Erythroblast (primary cell): Measurements from ENCODE around the gene GBGT1.

Experiments used
- DNase-seq, 2 experiments: peaks; one replicate each; lab custom pipeline; 2025; lab: John Stamatoyannopoulos, UW
- GATA1 ChIP-seq: IDR thresholded peaks from 2 replicates; pipeline ENCODE4 v1.6.1; 2011; ENCODE audit warnings: low read depth, mild to moderate bottlenecking, control low read depth, low read length, moderate library complexity
- POLR2A ChIP-seq: IDR thresholded peaks from 2 replicates; pipeline ENCODE4 v1.6.1; 2011; ENCODE audit warnings: mild to moderate bottlenecking, low read length

The GBGT1 gene

GRCh38 chr9:133148199-133149129 is 15.2 kb downstream of the GBGT1 start:
- TF ChIP-seq GATA1 = no peak
- TF ChIP-seq POLR2A = peak; percentile 82
- peak; percentile 79 to 82 for DNase-seq

- TF ChIP-seq GATA1 (no peak), POLR2A (no peak)
- peak; percentile 79 to 86 for DNase-seq
Measured at GRCh38 chr9:133147412-133148198, 16.1 kb downstream of the GBGT1 start.

- DNase-seq = no peak
- TF ChIP-seq GATA1 (no peak), POLR2A (no peak)
Measured at GRCh38 chr9:133146746-133147411, 16.8 kb downstream of the GBGT1 start.

GRCh38 chr9:133144904-133145851 is 18.5 kb downstream of the GBGT1 start:
- DNase-seq = no peak
- no peak for TF ChIP-seq GATA1

GRCh38 chr9:133144142-133144903 is 19.4 kb downstream of the GBGT1 start:
- peak; percentile 81 to 88 for DNase-seq
- TF ChIP-seq GATA1 (no peak), POLR2A (peak; percentile 55)

GRCh38 chr9:133143639-133144141 is 20.0 kb downstream of the GBGT1 start:
- no peak for DNase-seq

GRCh38 chr9:133142684-133143622 is 20.8 kb downstream of the GBGT1 start:
- TF ChIP-seq POLR2A (peak; percentile 52), GATA1 (no peak)
- peak in 1 of 2 experiments; percentile 29 for DNase-seq

More at GRCh38 chr9:133143639-133144141, 20.0 kb downstream of the GBGT1 start:
- no peak for TF ChIP-seq POLR2A
- TF ChIP-seq GATA1 = no peak

GRCh38 chr9:133141833-133142595 is 21.7 kb downstream of the GBGT1 start:
- DNase-seq = no peak
- peak; percentile 34 for TF ChIP-seq POLR2A
- TF ChIP-seq GATA1 = no peak

- TF ChIP-seq POLR2A (no peak), GATA1 (no peak)
- no peak for DNase-seq
Measured at GRCh38 chr9:133140606-133141005, 23.1 kb downstream of the GBGT1 start.

- no peak for DNase-seq
- TF ChIP-seq GATA1 (no peak), POLR2A (no peak)
Measured at GRCh38 chr9:133140174-133140505, 23.6 kb downstream of the GBGT1 start.
